Tibial nerve (tissue), 4 donors: ENCODE results near the gene BOLA1. TPM values are rescaled to one million over a fixed set of nuclear protein-coding genes. Genes with fewer than 3 reads are reported as not detected.
"Not testable (repeated sequence)": the region's sequence is repeated elsewhere in the genome, so short reads cannot be mapped to it uniquely, and the experiment has no call there.

ENCODE experiments used
- DNase-seq, 2 donors: peaks; one replicate each; pipeline ENCODE4 v3.0.0-alpha.2; 2019; ENCODE audit warnings: low spot score in 2 of 2
- H3K27ac ChIP-seq, 4 donors: fragments of 200-600 bp; sonication (generic) in 3 of 4; one replicate each; pipeline ENCODE4 v1.5.1; 2017 to 2019; ENCODE audit warnings: mild to moderate bottlenecking in 1 of 4
- H3K27me3 ChIP-seq, 2 donors: fragments of 200-600 bp; sonication (generic) in 1 of 2; one replicate each; pipeline versions ENCODE4 v1.5.1 to v1.6.0; 2017 to 2019
- H3K36me3 ChIP-seq, 3 donors: fragments of 200-600 bp; sonication (generic); one replicate each; pipeline ENCODE4 v1.5.1; 2018 to 2019
- H3K4me1 ChIP-seq, 4 donors: fragments of 200-600 bp; sonication (generic) in 3 of 4; one replicate each; pipeline ENCODE4 v1.5.1; 2017 to 2019
- H3K4me3 ChIP-seq, 4 donors: fragments of 200-600 bp; sonication (generic) in 3 of 4; one replicate each; pipeline ENCODE4 v1.5.1; 2017 to 2019; ENCODE audit warnings: mild to moderate bottlenecking in 1 of 4, moderate library complexity in 1 of 4
- H3K9me3 ChIP-seq, 4 donors: fragments of 200-600 bp; sonication (generic) in 3 of 4; one replicate each; pipeline ENCODE4 v1.5.1; 2017 to 2019
- EP300 ChIP-seq, 2 donors: sonication (generic); formaldehyde crosslinking; IDR thresholded peaks; one replicate each; pipeline ENCODE4 v1.6.1; 2017; ENCODE audit warnings: antibody characterized with exemption in 2 of 2, mild to moderate bottlenecking in 1 of 2
- POLR2A ChIP-seq, 2 donors: fragments of 450-650 bp; IDR thresholded peaks; one replicate each; pipeline ENCODE4 v1.6.1; 2017; ENCODE audit warnings: antibody characterized with exemption in 2 of 2, mild to moderate bottlenecking in 2 of 2, moderate library complexity in 2 of 2
- WGBS, 2 donors: methylation state at CpG; one replicate each; pipeline ENCODE4 v1.1.5; 2018; 5-methylcytosine and 5-hydroxymethylcytosine counted together
- total RNA-seq, 4 donors: library from RNA; depleted of rRNA; stranded (reverse); fragments of >200 nt; gene quantifications; one replicate each; pipeline ENCODE4 v1.1.0, GENCODE V29; 2016
- TF ChIP-seq, protein P1 (sequence below), 5 experiments: fragments of 200-600 bp in 3 of 5; fragments of 450-650 bp in 2 of 5; sonication (generic) in 3 of 5; IDR thresholded peaks; one replicate each; pipeline ENCODE4 v1.5.1; 2016 to 2019; ENCODE audit warnings: antibody characterized with exemption in 5 of 5, mild to moderate bottlenecking in 3 of 5, moderate library complexity in 2 of 5

Gene BOLA1, protein sequence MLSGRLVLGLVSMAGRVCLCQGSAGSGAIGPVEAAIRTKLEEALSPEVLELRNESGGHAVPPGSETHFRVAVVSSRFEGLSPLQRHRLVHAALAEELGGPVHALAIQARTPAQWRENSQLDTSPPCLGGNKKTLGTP
- total RNA-seq = 10 to 100 TPM; 28.5 to 81.9 (median 57.8) TPM

DNA sequence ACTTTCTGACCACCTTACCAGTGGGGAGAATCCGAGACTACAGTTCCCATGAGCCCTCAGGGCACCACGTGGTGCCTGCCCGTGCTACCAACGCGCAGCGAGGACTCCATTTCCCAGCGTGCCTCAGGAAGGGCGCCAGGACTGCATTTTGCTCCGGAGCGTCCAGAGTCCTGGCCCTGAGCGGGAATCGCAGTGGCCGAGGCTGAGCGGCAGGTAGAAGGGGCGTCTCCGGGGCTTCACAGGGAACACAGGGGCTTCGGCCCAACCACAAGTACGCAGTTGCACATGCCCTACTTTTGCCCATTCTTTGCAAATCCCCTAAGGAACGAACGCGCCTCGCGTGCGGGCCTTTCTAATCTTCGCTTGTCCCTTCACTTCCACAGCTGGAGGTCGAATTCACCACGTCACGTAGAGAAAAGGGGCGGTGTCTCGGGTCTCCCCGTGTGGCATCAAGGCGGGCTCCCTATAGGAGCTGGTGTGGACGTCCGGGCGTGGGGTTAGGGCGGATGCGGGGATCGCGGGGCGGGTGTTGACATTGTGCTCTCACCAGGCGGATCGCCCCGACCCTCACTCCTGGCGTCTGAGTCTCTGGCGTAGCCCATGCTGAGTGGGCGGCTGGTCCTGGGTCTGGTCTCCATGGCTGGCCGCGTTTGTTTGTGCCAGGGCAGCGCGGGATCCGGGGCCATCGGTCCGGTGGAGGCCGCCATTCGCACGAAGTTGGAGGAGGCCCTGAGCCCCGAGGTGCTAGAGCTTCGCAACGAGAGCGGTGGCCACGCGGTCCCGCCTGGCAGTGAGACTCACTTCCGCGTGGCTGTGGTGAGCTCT, at the start of gene BOLA1:
TSS of gene BOLA1 (plus strand) at position 109 of the 825 bp plus-strand sequence. CDS start at position 601, 492 bp downstream.
- no peaks in the 10 kb centered on the region for H3K27me3 ChIP-seq
- H3K4me3 ChIP-seq = peak within 1 kb of the TSS; percentile 45 to 73 (median 60)
- TF ChIP-seq, protein P1, sequence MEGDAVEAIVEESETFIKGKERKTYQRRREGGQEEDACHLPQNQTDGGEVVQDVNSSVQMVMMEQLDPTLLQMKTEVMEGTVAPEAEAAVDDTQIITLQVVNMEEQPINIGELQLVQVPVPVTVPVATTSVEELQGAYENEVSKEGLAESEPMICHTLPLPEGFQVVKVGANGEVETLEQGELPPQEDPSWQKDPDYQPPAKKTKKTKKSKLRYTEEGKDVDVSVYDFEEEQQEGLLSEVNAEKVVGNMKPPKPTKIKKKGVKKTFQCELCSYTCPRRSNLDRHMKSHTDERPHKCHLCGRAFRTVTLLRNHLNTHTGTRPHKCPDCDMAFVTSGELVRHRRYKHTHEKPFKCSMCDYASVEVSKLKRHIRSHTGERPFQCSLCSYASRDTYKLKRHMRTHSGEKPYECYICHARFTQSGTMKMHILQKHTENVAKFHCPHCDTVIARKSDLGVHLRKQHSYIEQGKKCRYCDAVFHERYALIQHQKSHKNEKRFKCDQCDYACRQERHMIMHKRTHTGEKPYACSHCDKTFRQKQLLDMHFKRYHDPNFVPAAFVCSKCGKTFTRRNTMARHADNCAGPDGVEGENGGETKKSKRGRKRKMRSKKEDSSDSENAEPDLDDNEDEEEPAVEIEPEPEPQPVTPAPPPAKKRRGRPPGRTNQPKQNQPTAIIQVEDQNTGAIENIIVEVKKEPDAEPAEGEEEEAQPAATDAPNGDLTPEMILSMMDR (IDR thresholded peaks at IDR 0.05) = peak in 2 of 5 experiments; percentile 26 to 32
- TF ChIP-seq POLR2A (IDR thresholded peaks at IDR 0.05) (peak; percentile 79 to 89), EP300 (IDR thresholded peaks at IDR 0.05) (peak; percentile 77 to 98)
- H3K27ac ChIP-seq = peak within 1 kb of the TSS; percentile 60 to 89 (median 84)
- peaks cover 0 to 12% (median 2%) of the 10 kb centered on the region in 4 donors for H3K4me1 ChIP-seq
- WGBS, 2 donors = 1% methylated on average over 14 to 34 of the region's 65 CpGs
- DNase-seq = peak; percentile 83 to 88
- H3K36me3 ChIP-seq = no peaks in the 10 kb centered on the region
- no peaks in the 10 kb centered on the region for H3K9me3 ChIP-seq

DNA sequence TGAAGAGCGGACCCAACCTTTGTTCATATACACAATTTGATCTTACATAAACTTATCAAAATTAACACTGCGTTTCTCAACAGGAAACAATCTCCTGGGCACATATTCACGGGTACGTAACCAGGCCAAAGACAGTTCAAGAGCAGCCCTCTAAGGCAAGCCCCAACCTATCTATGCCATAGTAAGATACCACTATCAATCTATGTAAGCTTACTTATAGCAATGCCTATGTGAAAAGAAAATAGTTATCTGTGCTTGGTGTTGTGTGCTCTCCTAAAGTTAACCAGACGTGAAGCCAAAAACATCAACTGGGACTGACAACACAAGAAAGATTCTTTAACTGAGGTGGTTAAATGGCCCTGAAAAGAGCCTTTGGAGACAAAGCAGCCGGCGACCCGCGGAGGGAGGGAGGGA, 49.4 kb upstream of the BOLA1 start:
- whole genome bisulfite sequencing, 2 donors = 5 to 8% methylated on average over 9 of the region's 9 CpGs
- Histone ChIP-seq H3K4me3 (peak overlapping the region; percentile 25 to 51 (median 37)), H3K4me1 (peaks cover 3 to 30% (median 8%) of the 10 kb centered on the region in 4 donors), H3K27ac (peak overlapping the region in 3 of 4 donors; percentile 71 to 85 (median 78)), H3K9me3 (no peaks in the 10 kb centered on the region), H3K36me3 (peaks cover 0 to 13% (median 0%) of the 10 kb centered on the region in 3 donors), H3K27me3 (no peaks in the 10 kb centered on the region)
- DNase-seq = peak in 1 of 2 donors; percentile 5
- no peak for TF ChIP-seq EP300 (IDR thresholded peaks at IDR 0.05)
- TF ChIP-seq, protein P1 (IDR thresholded peaks at IDR 0.05) = no peak
- TF ChIP-seq POLR2A (IDR thresholded peaks at IDR 0.05) = no peak

DNA sequence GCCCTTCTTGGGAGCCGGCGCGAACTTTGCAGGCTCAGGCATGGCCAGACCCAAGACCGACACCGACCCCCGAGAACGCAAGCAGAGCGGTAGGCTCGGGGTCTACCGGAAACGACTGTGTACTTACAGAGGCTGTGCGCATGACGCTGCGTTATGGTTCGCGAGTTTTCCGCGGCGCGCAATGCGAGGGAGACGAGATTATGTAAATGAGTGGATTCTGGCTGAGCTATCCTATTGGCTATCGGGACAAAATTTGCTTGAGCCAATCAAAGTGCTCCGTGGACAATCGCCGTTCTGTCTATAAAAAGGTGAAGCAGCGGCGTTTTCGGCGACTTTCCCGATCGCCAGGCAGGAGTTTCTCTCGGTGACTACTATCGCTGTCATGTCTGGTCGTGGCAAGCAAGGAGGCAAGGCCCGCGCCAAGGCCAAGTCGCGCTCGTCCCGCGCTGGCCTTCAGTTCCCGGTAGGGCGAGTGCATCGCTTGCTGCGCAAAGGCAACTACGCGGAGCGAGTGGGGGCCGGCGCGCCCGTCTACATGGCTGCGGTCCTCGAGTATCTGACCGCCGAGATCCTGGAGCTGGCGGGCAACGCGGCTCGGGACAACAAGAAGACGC, 48.5 kb upstream of the BOLA1 start:
- H3K4me3 ChIP-seq, H3K27ac ChIP-seq, DNase-seq, H3K9me3 ChIP-seq, H3K36me3 ChIP-seq, H3K27me3 ChIP-seq: not testable (repeated sequence)
- H3K4me1 ChIP-seq = peaks cover 0 to 21% (median 5%) of the 10 kb centered on the region in 4 donors
- WGBS, 2 donors = no CpG with 5 or more reads among the region's 62 CpGs

DNA sequence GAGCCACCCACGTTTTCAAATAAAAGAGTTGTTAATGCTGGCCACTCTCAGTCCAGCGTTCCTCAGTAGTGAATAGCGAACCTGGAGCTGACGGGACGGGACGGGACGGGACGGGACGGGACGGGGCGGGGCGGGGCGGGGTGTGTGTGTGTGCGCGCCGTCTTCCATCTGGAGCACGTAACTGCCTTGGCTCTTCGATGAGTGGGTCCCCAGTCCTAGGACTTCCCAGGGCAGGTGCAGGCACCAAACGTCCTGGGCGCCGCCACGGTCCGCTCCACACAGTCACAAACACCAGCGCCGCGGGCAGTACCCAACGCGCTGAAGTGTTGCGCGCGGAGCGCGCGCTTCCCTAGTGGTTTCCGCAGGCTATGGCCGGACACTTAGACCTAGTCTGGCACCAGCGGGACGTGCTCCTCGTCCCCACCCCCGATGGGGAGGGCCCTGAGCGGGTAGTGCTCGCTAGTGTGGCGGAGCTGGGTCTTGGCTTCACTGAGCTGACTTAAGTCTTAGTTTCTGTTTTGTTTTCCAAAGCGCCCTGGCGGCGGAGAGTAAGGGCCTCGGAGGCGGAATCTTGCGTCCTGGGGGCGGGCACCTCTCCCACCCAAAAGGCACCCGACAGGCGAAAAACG, 47.7 kb upstream of the BOLA1 start:
- H3K27me3 ChIP-seq, H3K36me3 ChIP-seq: not testable (repeated sequence)
- no CpG with 5 or more reads among the region's 53 CpGs for WGBS, 2 donors

DNA sequence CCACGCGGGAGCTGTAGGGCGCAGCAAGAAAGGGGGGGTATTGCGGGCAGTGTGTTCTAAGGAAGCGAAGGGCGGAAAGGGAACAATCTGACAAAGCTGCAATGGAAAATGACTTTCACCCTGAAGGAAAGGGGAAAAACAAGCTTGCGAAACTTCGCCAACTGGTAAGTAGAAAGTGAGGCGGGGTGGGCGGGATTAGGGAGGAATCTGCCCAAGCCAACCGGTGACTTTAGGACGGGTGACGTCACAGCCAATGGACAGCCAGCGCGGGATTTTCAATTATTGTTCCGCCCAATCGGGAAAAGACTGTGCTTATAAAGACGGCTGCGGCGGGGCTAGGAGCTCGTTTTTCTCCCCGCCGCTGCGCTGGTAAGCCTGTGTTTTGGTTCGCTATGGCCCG, 47.1 kb upstream of the BOLA1 start:
- not testable (repeated sequence) for H3K9me3 ChIP-seq, H3K27me3 ChIP-seq, H3K27ac ChIP-seq, H3K36me3 ChIP-seq, DNase-seq, H3K4me3 ChIP-seq
- no CpG with 5 or more reads among the region's 26 CpGs for WGBS, 2 donors
- peaks cover 0 to 21% (median 5%) of the 10 kb centered on the region in 4 donors for H3K4me1 ChIP-seq

More for the DNA sequence above, 47.7 kb upstream of the BOLA1 start:
- not testable (repeated sequence) for H3K27ac ChIP-seq, H3K4me3 ChIP-seq, H3K9me3 ChIP-seq, DNase-seq
- peaks cover 0 to 21% (median 5%) of the 10 kb centered on the region in 4 donors for H3K4me1 ChIP-seq

DNA sequence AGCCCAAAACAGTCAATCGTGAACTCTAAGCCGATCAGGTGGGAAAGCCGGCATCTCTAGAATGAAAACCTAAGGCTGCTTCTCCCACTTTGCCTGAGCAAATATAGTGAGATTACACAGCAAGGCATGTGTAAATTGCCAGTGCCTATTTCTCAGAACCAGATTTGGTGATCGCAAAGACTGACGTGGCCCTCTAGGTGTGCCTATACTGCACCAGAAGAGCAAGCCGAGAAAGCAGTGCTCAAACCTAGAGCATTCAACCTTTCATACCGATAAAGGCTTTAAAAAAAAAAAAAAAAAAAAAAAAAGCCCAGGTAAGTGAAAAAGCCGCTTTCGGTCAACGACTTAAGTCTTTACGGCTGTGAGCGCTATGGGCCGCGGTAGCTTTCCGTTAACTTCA, 39.1 kb upstream of the BOLA1 start:
- no CpG with 5 or more reads among the region's 15 CpGs for WGBS, 2 donors
- H3K9me3 ChIP-seq, H3K4me1 ChIP-seq, H3K27ac ChIP-seq, H3K27me3 ChIP-seq, H3K36me3 ChIP-seq, DNase-seq, H3K4me3 ChIP-seq: not testable (repeated sequence)

DNA sequence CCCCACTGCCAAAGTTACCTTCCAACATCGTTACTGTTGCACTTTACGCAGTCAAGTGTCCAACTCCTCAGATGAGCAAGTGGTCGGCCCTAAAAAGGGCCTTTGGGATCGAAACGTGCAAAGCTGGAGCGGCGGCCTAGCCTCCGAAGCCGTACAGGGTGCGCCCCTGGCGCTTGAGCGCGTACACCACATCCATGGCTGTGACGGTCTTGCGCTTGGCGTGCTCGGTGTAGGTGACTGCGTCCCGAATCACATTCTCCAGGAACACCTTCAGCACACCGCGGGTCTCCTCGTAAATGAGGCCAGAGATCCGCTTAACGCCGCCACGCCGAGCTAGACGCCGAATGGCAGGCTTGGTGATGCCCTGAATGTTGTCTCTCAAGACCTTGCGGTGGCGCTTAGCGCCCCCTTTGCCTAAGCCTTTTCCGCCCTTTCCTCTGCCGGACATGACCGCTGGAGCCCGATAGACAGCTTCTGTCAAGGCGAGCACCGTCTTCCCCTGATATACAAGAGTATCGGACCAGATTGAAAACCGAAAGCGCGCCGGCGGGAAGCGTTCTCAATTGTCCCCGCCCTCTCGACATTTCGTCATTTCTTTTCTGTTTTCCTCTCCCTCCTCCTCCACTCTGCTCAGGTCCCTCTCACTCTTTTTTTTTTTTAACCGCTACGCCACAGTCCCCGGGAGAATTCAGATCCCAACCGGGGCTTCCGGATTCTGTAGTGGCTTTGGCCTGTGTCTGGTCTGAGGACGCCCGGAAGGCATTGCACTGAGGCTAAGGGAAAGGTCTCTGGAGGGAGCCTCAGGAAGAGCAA, 38.5 kb upstream of the BOLA1 start:
- WGBS, 2 donors = no CpG with 5 or more reads among the region's 55 CpGs
- not testable (repeated sequence) for H3K4me1 ChIP-seq, H3K4me3 ChIP-seq

DNA sequence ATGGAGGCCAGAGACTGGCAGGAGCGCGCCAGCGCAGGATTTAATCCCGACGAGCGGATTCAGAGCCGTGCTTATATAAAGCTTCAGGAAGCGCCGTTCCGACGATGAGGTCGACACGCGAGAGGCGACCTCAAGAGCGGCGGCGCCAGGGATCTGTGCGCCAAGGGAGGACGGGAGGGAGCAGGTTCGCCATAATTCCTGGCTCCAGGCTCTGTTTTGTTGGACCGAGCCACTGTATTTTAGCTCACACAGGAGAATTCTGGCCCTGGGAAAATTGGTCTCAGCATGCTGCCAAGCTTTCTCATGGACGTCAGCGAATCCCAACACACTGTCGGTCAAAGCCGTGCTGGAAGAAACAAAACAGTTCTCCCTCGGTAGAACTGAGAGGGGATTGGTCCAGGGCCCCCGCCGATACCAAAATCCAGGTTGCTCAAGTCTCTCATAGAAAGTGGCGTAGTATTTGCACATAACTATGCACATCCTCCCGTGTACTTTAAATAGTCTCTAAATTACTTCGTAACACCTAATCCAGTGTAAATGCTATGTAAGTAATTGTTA, 37.8 kb upstream of the BOLA1 start:
- not testable (repeated sequence) for H3K27me3 ChIP-seq

More for the DNA sequence above, 38.5 kb upstream of the BOLA1 start:
- not testable (repeated sequence) for DNase-seq, H3K27me3 ChIP-seq, H3K9me3 ChIP-seq, H3K36me3 ChIP-seq, H3K27ac ChIP-seq

DNA sequence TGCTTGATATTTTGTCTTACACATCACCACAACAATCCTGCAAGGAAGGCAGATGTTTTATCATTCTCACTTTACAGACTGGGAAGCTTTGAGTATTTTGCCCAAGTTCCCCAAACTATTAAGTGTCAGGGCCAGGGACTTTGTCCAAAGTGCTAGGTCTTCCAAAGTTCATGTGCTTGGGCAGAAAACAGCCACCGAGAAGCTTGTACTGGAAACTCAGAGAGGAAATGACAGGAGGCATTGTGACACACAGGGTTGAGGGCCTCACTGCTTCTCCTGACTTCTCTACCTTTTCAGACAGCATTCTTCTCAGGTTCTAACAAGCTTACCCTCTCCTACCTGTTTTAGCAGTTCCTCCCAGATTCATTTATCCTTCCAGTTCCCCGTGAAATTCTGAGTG, 32.5 kb upstream of the BOLA1 start:
- not testable (repeated sequence) for H3K27me3 ChIP-seq, H3K4me3 ChIP-seq, H3K9me3 ChIP-seq, H3K27ac ChIP-seq, H3K36me3 ChIP-seq, H3K4me1 ChIP-seq, DNase-seq
- no CpG with 5 or more reads among the region's 2 CpGs for WGBS, 2 donors

More for the DNA sequence above, 37.8 kb upstream of the BOLA1 start:
- H3K4me1 ChIP-seq, DNase-seq, H3K4me3 ChIP-seq, H3K9me3 ChIP-seq, H3K27ac ChIP-seq, H3K36me3 ChIP-seq: not testable (repeated sequence)
- no CpG with 5 or more reads among the region's 32 CpGs for WGBS, 2 donors
